ENCODE data around the gene ZDHHC11B.
"Not testable (repeated sequence)": the region's sequence is repeated elsewhere in the genome, so short reads cannot be mapped to it uniquely, and the experiment has no call there.

Gene ZDHHC11B

GRCh38 chr5:784428-785177 lies at the start of gene ZDHHC11B:
ZDHHC11B (minus strand) TSS chr5:784729; CDS start chr5:766919, 17,810 bp downstream.
- DNase-seq, result not testable (repeated sequence)

GRCh38 chr5:834013-834412 lies 49.5 kb upstream of the ZDHHC11B start:
- DNase-seq, result not testable (repeated sequence)

GRCh38 chr5:828194-828593 lies 43.7 kb upstream of the ZDHHC11B start:
- not testable (repeated sequence) for DNase-seq

- not testable (repeated sequence) for DNase-seq
Measured at GRCh38 chr5:825544-825943, 41.0 kb upstream of the ZDHHC11B start.

- no peak for DNase-seq
Measured at GRCh38 chr5:821504-821903, 37.0 kb upstream of the ZDHHC11B start.

GRCh38 chr5:820245-820644 lies 35.7 kb upstream of the ZDHHC11B start:
- DNase-seq, result no peak

GRCh38 chr5:819078-819477 lies 34.5 kb upstream of the ZDHHC11B start:
- DNase-seq, result no peak

- no peak for DNase-seq
Measured at GRCh38 chr5:816176-816575, 31.6 kb upstream of the ZDHHC11B start.

GRCh38 chr5:815449-815848 lies 30.9 kb upstream of the ZDHHC11B start:
- DNase-seq, result no peak

- DNase-seq, result not testable (repeated sequence)
Measured at GRCh38 chr5:813575-813974, 29.0 kb upstream of the ZDHHC11B start.

- DNase-seq, result not testable (repeated sequence)
Measured at GRCh38 chr5:811384-811783, 26.9 kb upstream of the ZDHHC11B start.

GRCh38 chr5:807719-808514 lies 23.4 kb upstream of the ZDHHC11B start:
- DNase-seq, result not testable (repeated sequence)

- DNase-seq, result no peak
Measured at GRCh38 chr5:801472-801871, 16.9 kb upstream of the ZDHHC11B start.

- not testable (repeated sequence) for DNase-seq
Measured at GRCh38 chr5:801055-801454, 16.5 kb upstream of the ZDHHC11B start.

GRCh38 chr5:798505-799138 lies 14.1 kb upstream of the ZDHHC11B start:
- DNase-seq, result not testable (repeated sequence)

GRCh38 chr5:797986-798385 lies 13.5 kb upstream of the ZDHHC11B start:
- not testable (repeated sequence) for DNase-seq

- not testable (repeated sequence) for DNase-seq
Measured at GRCh38 chr5:795873-796272, 11.3 kb upstream of the ZDHHC11B start.

GRCh38 chr5:794948-795347 lies 10.4 kb upstream of the ZDHHC11B start:
- not testable (repeated sequence) for DNase-seq

GRCh38 chr5:788703-789102 lies 4.2 kb upstream of the ZDHHC11B start:
- not testable (repeated sequence) for DNase-seq

- DNase-seq, result not testable (repeated sequence)
Measured at GRCh38 chr5:787857-788233, 3.3 kb upstream of the ZDHHC11B start.

GRCh38 chr5:787224-787856 lies 2.8 kb upstream of the ZDHHC11B start:
- DNase-seq, result not testable (repeated sequence)

GRCh38 chr5:785181-785705 lies 714 bp upstream of the ZDHHC11B start:
- not testable (repeated sequence) for DNase-seq

Data from cerebellar nuclear complex (tissue), 1 donor.